Lower leg skin (tissue), 4 donors: ENCODE measurements around the gene CDCP1. TPM values are rescaled to one million over a fixed set of nuclear protein-coding genes. Genes with fewer than 3 reads are reported as not detected.

Experiments used
- DNase-seq, 2 donors: peaks; one replicate each; pipeline ENCODE4 v3.0.0-alpha.2; 2019; ENCODE audit warnings: low spot score in 2 of 2
- H3K4me3 ChIP-seq: fragments of 200-600 bp; sonication (generic); 2 replicates; pipeline ENCODE4 v1.5.1; 2017; ENCODE audit warnings: mild to moderate bottlenecking, low read depth; ENCODE audit not compliant: poor library complexity, severe bottlenecking
- CTCF ChIP-seq, 3 donors: fragments of 450-650 bp; IDR thresholded peaks; one replicate each; pipeline ENCODE4 v1.5.1; 2016; ENCODE audit warnings: antibody characterized with exemption in 3 of 3, mild to moderate bottlenecking in 3 of 3, moderate library complexity in 2 of 3
- POLR2A ChIP-seq, 2 donors: fragments of 450-650 bp; IDR thresholded peaks; one replicate each; pipeline ENCODE4 v1.6.1; 2016 to 2017; ENCODE audit warnings: antibody characterized with exemption in 2 of 2, mild to moderate bottlenecking in 1 of 2, moderate library complexity in 1 of 2
- WGBS, 2 donors: methylation state at CpG; one replicate each; pipeline ENCODE4 v1.1.5; 2018; 5-methylcytosine and 5-hydroxymethylcytosine counted together
- intact Hi-C: fragments of 100-400 bp; cut with DNase I; formaldehyde crosslinking; loops from one replicate; pipeline ENCODE4 v1.15.0; 2023; ENCODE audit warnings: low total_unique reads
- total RNA-seq, 4 donors: library from RNA; depleted of rRNA; stranded (reverse); fragments of >200 nt; gene quantifications; one replicate each; pipeline ENCODE4 v1.1.0, GENCODE V29; 2016

CDCP1 gene
- total RNA-seq, 4 donors from 2014 or later = 43.8 to 79.0 (median 57.1) TPM

GRCh38 chr3:45119824-45120358 is 26.3 kb downstream of the CDCP1 start:
- 48 to 73% methylated on average over 2 of the region's 2 CpGs for WGBS, 2 donors
- intact Hi-C loops = no loop called here
- no peak for DNase-seq
- TF ChIP-seq CTCF (IDR thresholded peaks at IDR 0.05) = no peak
- no peak for TF ChIP-seq POLR2A (IDR thresholded peaks at IDR 0.05)
- no peak overlapping the region for H3K4me3 ChIP-seq

GRCh38 chr3:45119376-45119775 is 26.8 kb downstream of the CDCP1 start:
- intact Hi-C loops = no loop called here
- WGBS, 2 donors = 50 to 60% methylated on average over 4 of the region's 4 CpGs
- DNase-seq = no peak
- TF ChIP-seq POLR2A (IDR thresholded peaks at IDR 0.05) = no peak
- TF ChIP-seq CTCF (IDR thresholded peaks at IDR 0.05) = no peak
- no peak overlapping the region for H3K4me3 ChIP-seq

GRCh38 chr3:45118615-45119071 is 27.5 kb downstream of the CDCP1 start:
- H3K4me3 ChIP-seq = no peak overlapping the region
- DNase-seq = no peak
- TF ChIP-seq POLR2A (IDR thresholded peaks at IDR 0.05) = no peak
- no peak for TF ChIP-seq CTCF (IDR thresholded peaks at IDR 0.05)
- intact Hi-C loops = no loop called here
- 38 to 52% methylated on average over 2 of the region's 2 CpGs for WGBS, 2 donors

- 93 to 95% methylated on average over 4 of the region's 4 CpGs for WGBS, 2 donors
- intact Hi-C loops = no loop called here
- no peak for TF ChIP-seq POLR2A (IDR thresholded peaks at IDR 0.05)
- TF ChIP-seq CTCF (IDR thresholded peaks at IDR 0.05) = no peak
- no peak overlapping the region for H3K4me3 ChIP-seq
- DNase-seq = no peak
These were observed 29.8 kb downstream of the CDCP1 start for GRCh38 chr3:45116350-45116749.

GRCh38 chr3:45113625-45114050 is 32.5 kb downstream of the CDCP1 start:
- intact Hi-C loops = no loop called here
- H3K4me3 ChIP-seq = no peak overlapping the region
- DNase-seq = no peak
- 42 to 58% methylated on average over 6 of the region's 6 CpGs for WGBS, 2 donors
- TF ChIP-seq CTCF (IDR thresholded peaks at IDR 0.05) (no peak), POLR2A (IDR thresholded peaks at IDR 0.05) (no peak)

- no peak overlapping the region for H3K4me3 ChIP-seq
- DNase-seq = peak in 1 of 2 donors; percentile 56
- WGBS, 2 donors = 45 to 48% methylated on average over 4 of the region's 4 CpGs
- TF ChIP-seq POLR2A (IDR thresholded peaks at IDR 0.05) (no peak), CTCF (IDR thresholded peaks at IDR 0.05) (no peak)
- intact Hi-C loops = no loop called here
These were observed 33.2 kb downstream of the CDCP1 start for GRCh38 chr3:45112939-45113338.
